ENCODE results near the gene FKBP5.

GRCh38 chr6:35585658-35586057 lies 103.1 kb downstream of the FKBP5 start:
- TF ChIP-seq, protein P1, sequence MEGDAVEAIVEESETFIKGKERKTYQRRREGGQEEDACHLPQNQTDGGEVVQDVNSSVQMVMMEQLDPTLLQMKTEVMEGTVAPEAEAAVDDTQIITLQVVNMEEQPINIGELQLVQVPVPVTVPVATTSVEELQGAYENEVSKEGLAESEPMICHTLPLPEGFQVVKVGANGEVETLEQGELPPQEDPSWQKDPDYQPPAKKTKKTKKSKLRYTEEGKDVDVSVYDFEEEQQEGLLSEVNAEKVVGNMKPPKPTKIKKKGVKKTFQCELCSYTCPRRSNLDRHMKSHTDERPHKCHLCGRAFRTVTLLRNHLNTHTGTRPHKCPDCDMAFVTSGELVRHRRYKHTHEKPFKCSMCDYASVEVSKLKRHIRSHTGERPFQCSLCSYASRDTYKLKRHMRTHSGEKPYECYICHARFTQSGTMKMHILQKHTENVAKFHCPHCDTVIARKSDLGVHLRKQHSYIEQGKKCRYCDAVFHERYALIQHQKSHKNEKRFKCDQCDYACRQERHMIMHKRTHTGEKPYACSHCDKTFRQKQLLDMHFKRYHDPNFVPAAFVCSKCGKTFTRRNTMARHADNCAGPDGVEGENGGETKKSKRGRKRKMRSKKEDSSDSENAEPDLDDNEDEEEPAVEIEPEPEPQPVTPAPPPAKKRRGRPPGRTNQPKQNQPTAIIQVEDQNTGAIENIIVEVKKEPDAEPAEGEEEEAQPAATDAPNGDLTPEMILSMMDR (IDR thresholded peaks at IDR 0.05) = no peak
- no peak for TF ChIP-seq POLR2AphosphoS5 (IDR thresholded peaks at IDR 0.05)
- TF ChIP-seq POLR2A (IDR thresholded peaks at IDR 0.05) = no peak

All from stomach (tissue), 4 donors.